T-helper 1 cell treated with Interleukin-12 subunit alpha and Interleukin-12 subunit beta and Interleukin-4 antibody, amounts not matched to agents 30 ng/mL and 1 ng/mL, for 36 hours (primary cell): ENCODE results near the gene TNS1. TPM values are rescaled to one million over a fixed set of nuclear protein-coding genes. Genes with fewer than 3 reads are reported as not detected.

Experiments
- intact Hi-C: fragments of 100-400 bp; cut with micrococcal nuclease; formaldehyde crosslinking; loops from one replicate; pipeline ENCODE4 v1.15.1; 2024
- total RNA-seq: library from RNA; stranded (reverse); gene quantifications from 2 replicates; pipeline ENCODE4 v1.2.3, GENCODE V29; 2022

The TNS1 gene
- total RNA-seq, 1 donor from 2014 or later, result 1.0 TPM

DNA sequence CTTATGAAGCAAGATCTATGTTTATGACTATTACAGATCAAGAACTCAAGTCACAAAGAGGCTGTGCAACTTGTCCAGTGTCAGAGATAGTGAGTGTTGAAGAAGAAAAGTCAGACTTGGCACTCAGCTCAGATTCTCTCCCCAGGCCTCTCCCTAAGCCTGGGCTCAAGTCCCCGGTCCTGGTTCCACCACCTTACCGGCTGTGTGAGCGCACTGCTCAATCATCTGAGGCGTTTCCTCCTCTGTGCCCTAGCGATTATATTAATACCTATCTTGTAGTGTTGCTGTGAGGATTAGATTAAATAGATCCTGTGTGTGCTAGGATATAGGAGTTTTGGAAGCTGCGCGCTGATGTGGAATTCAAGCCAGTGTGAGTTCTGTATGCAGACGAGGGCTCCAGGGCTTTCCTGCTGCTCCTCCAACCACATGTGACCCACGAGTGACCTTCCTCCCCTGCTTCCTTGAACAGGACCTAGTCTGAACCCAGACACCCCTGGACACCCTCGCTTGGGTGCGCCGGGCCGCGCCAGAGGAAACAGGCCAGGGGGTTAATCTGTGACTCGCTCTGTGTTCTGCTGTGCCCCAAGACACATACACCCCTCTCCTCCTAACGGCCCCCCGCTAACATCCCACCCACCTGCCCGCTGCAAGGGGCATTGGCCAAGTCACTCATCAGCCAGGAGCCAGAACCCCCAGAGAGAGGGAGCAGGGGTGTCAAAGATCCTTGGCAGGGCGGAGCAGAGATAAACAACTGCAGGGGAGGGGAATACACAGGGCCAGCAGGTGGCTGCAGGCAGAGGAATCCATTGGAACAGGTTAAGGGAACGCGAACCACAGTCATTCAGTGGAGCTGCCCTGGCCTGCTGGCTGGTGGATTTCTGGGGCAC is 38.3 kb downstream of the TNS1 start:
- intact Hi-C loops, result no loop called here

DNA sequence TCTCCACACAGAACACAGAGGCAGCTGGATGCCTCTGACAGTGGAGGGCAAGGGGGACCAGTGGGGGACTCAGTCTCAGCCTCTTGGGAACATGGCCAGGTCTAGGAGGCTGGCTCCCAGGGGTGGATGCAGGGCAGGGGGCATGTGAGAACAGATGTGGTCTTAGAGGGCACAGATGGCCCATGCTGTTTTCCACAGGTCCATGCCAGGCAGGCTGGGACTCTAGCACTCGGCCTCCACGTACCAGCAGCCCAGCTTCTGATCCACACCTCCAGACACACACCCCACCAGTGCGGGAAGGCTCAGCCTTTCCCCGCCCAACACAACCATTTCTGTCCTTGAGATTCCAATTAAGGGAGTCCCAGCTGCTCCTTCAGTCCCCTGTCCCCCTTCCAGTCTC is 42.4 kb downstream of the TNS1 start:
- intact Hi-C loops, result no loop called here

DNA sequence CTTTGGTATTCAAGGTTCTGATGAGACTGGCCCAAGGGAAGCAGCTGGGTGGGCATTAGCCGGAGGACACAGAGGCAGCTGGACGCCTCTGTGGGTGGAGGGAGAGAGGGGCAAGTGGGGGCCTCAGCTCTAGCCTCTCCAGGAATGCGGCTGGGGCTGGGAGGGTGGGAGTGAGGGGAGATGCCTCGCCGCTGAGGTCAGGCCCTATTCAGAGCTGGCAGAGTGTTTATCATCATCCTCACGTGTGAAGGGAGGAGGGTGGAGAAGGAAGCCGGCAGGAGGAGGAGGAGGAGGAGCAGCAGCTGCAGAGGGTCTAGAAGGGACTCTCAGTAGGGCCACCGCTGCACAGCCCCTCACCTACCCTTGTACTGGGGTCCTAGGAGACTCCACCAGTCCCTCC is 43.1 kb downstream of the TNS1 start:
- intact Hi-C loops, result no loop called here

DNA sequence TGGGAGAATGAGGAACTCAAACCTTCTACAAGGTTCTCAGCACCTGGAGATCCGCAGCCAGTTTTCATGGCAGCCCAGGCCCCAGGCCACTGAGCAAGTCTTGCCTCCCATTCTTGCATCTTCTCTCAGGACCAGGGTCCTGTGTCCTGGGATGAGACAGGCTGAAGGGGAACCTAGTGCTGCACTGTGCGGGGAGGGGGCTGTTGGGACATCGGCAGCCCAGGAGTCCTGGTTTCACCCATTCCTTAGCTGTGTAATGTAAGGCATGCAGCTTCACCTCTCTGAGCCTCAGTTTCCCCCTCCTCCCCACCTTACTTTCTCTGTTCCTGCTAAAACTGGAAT is 43.9 kb downstream of the TNS1 start:
- intact Hi-C loops, result no loop called here

DNA sequence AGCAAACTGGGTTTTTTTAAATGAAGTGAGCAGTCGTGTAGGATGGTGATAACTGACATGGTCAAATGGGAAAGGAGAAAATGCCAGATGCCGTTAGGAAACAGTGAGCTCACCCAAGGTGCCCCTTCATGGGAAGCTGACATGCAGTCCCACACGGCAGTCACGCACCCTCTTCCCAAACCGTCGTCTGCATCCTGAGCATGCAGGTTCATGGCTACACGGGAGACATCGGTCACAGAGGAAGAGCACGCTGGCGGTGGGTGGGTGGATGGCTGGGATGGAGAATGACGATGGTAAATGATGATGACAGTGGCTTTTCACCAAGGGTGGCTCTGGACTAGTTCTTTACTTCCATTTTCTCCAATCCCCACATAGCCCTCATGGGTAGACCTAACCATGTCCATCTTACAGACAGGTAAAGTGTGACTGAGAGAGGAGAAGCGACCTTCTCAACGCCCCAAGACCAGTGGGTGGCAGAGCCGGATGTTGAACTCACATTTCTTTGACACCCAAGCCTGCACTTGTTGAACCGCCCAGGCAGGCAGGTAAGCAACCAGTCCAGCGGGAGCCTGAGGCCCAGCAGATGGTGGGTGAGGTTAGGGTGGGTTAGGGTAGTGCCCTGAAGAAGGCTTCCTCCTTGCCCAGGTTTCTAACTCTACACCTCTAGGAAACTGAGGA is 44.5 kb downstream of the TNS1 start:
- intact Hi-C loops, result no loop called here

DNA sequence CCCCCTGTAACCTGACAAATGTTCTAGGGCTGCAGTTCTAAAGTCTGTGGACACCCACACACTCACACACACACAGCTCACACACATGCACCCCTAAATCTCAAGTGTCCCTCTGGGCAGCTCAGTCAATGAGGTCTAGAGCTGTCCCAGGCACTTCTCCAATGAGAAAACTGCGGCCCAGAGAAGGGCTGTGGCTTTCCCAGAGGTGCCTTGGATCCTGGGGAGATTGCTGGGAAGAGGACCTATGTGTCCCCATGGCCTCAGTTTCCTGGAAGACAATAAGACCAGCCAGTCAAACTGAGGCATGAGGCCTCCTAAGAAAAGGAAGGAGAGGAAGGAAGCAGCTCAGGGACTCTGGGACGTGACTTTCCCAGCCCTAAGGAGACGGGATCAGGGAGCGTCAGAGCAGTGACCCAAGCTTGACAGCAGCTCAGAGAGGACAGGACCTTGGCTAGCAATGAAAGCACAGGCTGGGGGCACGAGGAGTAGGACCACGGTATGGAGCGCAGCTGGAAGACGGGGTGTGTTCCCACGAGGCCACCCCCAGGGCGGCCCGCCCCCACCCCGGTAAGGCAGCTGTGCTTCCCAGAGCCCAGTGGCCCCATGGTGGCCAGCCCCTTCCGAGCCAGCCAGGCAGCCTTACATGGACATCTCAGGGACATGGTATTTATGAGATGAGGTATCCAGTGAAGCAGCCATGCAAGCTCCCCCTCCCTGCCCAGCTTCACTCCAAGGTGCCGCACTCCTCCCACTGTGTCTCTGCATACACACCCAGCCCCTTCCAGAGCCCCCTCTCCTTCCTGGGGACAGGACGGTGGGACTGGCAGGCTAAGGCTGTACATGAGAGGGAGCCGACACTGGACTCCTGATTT is 46.0 kb downstream of the TNS1 start:
- intact Hi-C loops, result no loop called here

DNA sequence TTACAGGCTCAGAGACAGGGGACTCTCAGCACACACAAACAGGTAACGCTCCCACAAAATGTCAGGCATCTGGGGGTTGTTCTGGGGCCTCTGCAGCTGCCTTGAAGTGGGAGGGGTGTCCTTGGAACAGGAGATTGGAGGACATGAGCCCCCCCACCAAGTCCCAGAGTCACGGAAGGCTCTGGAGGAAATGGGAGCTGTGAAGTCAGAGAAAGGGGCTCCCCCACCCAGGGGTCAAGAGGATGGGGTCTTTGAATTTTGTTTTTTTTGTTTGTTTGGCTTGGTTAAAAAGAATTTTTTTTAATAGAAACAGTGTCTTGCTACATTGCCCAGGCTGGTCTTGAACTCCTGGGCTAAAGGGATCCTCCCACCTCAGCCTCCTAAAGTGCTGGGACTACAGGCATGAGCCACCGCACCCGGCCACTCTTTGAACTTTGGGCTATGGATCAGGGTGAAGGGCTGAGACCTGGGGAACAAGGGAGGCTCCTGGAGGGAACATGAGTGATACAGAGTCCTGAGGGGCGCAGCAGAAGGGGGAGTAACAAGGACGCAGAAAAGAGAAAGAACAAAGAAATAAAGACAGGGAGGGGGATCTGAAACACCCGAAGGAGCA is 46.8 kb downstream of the TNS1 start:
- intact Hi-C loops, result no loop called here

DNA sequence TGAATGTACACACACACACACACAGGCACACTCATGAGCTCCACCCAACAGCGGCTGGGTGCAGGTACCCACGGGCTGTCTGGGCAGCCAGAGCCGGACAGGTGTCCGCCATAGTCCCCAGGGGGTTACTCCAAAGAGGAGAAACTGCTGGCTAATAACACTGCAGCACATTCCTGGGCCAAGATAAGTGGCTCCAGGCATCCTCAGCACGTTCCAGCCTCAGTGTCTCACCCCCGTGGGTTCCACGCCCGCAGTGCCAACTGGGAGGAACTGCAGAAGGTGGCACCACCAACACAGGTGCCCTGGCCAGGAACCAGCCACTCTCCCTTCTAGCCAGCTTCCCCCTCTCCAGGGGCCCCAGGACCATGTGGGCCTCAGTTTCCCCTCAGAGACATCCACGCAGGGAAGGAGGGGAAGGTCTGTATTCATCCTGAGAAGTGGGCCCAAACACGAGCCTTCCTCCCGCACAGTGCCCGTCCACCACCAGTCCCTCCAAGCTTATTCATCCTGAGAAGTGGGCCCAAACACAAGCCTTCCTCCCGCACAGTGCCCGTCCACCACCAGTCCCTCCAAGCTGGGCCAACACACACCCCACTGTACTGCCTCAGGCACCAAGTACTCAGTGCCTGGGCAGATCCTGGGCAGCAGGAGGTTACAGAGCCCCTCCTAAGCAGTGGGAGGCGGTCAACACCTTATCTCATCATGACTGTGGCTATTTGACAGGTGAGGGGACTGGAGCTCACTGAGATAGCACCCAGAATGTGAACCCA is 47.6 kb downstream of the TNS1 start:
- intact Hi-C loops, result no loop called here

DNA sequence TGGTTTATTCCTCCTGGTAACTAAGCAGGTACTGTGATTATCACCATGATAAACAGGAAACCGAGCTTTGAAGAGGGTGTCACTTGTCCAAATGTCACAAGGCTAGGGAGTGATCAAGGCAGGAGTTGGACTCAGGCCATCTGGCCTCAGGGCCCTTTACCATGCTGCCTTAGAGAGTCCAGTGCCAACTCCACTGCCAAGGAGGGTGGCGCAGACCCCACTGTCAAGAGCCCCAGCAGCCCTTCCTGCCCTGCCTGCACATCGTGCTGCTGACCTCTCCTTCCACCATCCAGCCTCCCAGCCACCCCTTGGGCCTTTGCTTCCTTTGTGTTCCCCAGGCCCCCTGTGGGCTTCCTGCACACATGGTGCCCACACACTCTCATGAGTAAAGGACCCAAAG is 48.3 kb downstream of the TNS1 start:
- intact Hi-C loops, result no loop called here

DNA sequence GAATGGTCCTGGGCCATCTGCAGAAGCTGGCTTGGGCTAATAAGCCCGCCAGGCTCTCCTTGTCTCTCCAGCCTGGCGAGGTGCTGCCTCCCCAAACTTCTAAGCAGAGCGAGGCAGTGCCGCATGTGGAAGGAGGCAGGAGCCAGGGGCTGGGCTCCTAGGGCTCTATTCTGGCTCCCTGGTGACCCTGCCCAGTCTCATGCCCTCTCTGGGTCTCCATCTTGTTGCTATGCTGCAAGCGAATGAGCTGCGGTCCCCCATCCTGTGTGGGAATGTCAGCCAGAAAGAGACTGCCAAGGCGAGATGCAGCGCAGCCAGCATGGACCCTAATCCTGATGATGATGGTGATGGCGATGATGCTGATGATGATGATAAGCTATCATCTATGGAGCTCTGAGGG is 48.7 kb downstream of the TNS1 start:
- intact Hi-C loops, result no loop called here

DNA sequence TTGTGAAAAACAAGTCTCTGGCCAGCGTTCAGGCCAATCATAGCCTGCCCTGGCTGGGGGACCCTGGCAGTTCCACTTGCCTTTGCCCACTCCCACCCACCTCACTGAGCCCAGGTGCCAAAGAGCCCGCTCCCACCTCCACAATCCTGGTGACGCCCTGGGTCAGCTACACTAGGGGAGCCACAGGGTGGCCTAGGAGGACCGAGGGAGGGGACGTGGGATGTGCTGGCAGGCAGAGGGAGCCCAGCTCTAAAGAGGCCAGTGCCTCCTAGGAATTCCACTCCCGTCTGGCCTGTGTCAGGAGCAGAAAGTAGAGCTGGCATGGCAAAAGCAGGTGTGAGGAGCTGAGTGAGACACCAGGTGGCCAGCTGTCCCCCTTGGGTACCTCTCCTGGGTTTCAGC is 49.3 kb downstream of the TNS1 start:
- intact Hi-C loops, result no loop called here

DNA sequence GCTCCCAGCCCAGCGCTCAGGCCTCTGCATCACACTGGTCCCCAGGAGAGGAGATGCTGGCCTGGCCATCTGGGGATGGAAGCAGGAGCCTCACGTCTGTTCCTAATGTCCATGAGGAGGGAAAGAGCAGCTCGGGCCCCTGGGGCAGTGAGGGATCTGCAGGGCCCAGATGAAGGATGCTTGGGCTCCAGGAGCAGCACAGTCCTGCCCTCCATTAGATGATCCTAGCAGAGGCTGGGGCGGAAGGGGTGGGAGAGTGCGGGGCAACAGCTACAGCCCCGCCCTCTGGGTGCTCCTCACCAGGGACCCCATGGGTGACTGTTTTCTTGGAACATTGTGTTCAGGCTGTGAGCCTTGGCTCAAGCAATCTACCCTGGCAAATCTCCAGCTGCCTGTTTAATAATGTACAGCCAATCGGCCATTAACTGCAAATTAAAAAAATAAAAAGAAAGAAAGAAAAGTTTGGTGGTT is 49.7 kb downstream of the TNS1 start:
- intact Hi-C loops, result no loop called here

DNA sequence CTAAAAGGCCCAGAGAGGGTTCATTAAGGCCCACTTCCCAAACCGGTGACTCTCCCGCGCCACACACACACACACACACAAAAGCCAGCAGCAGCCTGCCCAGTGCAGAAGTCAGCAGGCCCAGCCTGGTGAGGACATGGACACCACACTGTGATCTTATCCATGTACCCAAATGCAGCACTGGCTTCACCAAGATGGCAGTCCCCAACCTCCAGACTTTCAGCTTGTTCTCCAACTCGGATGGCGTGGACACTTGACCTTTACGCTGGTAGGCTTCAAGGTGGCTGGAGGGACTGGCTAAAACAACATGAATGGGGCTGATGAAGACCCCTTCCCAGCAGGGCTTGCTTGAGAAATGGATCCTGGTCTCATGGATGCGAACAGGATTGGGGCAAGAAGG is 50.4 kb downstream of the TNS1 start:
- intact Hi-C loops, result no loop called here

DNA sequence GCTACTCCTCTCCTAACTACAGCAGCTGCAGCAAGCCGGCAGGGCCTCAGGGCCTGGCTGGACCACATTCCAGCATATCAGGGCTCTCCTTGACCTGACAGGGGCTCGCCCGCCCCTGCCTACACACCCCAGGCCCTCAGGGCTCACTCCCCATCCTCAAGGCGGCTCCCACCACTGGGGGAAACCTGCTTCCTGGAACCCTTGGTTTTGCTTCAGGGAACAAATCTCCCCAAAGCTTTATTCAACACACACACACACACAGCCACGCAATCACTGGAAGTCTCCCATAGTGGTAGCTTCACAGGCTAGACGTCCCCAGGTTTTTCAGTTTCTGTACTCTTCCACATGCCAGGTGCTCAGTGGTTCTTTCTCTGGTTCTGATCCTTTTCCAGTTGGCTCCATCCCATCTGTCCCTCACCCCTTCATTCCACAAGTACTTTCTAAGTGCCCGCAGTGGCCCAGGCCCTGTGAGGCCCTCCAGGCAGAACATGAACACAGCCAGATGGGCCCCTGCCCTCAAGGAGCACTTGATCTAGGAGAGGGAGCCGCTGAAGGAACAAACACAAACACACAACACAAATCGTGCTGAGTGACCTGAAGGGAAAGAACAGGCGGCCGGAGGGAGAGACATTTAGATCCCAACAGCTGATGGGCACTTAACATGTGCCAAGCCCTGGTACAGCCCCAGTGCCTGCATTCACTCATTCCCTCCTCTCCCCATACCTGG is 51.1 kb downstream of the TNS1 start:
- intact Hi-C loops, result no loop called here

DNA sequence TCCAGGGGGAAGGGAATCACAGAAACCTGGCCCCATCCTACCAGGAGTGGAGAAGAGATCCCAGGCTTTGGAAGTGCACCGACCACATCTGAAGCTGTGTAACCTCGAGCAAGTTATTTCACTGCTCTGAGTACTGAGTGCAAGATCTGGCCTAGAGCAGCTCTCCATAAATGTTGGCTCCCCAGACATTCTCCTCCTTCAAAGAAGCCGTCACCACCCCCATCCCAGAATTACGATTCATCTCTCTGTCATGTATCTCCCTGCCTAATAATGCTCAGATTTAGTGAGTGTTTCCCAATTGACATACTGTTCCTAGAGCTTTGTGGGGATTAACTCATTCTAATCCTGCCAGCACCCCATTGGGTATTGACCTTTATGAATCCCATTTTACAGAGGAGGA is 51.7 kb downstream of the TNS1 start:
- intact Hi-C loops, result no loop called here

DNA sequence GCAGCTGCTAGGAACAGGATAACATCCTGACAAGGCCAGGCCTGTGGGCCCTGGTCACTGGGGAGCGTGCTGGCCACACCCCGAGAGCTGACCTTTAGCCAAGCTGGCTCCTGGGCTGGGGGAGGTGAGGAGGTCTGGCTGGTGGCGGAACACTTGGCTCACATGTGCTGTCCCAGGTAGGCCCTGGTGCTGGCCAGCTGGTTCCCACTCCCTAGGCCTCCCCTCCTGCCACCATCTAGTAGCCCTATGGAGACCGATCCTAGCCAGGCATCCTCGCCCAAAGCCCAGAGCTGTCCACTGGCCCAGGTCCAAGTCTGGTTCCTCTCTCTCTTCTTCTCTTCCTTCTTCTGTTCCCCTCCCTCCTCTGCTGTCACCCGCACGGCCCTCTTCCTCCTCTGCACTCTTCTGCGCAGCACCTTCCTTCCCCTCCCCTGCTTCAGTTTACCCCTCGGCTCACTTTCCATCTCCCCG is 52.4 kb downstream of the TNS1 start:
- intact Hi-C loops, result no loop called here

DNA sequence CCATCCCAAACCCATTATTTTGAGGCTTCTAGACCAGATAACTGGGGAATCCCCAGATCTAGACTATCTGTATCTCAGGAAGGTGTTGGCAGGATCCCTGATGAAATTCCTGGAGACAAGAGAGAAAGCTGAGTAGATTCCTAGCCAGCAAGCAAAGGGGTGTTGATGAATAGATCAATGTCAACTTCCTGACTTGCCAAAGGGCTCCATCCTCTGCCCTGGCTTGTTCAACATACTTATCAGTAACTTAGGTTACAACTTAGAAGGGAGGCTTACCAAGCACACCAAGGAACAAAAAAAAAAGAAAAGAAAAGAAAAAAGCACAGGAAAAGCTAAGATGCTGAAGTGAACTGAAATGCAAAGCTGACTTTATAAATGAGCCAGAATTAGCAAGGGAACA is 53.3 kb downstream of the TNS1 start:
- intact Hi-C loops, result no loop called here

DNA sequence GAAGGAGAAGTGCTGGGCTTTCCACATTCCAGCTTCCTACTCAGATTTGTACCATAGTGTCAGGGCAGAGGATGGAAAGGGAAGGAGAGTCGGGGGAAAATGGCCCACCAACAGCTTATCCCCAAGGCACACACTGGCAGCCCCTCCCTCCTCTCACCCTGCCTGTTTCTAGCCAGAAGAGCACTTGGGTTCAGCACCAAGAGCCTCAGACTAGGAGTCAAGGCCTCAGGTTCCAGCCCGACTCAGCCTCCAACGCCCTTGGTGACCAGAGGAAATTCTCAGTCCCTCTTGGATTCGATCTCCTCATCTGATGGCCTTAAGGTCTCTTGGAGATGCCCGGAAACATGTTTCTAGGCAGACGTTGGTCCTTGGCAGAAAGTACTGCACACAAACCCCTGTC is 53.9 kb downstream of the TNS1 start:
- intact Hi-C loops, result no loop called here

DNA sequence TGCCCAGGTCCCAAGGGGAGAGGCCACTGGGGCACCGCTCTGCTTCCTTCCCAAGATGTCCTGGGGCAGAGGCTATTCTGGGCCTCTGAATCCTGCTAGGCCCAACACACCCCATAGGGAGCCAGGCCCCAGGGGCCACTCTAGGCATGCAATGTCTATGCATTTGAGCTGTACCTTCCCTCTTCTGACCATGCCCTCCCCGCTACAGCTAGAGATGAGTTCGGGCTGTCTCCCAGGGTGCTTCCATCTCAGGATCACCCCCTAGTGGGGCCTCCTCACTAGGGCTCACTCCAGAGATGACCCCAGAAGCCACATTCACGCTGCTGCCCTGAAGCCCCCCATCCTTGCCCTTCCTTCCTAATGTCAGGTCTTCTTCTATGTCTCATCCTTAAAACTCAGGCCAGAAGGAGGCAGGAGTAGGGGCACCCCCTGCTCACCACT is 54.4 kb downstream of the TNS1 start:
- intact Hi-C loops, result no loop called here
